Pancreas (tissue), 10 donors: ENCODE data around the gene AFDN. TPM values are rescaled to one million over a fixed set of nuclear protein-coding genes. Genes with fewer than 3 reads are reported as not detected.

Experiments
- ATAC-seq, 4 donors: fragments of 200-7000 bp; cut with Tn5 transposase; one replicate each; pipeline versions ENCODE4 v1.8.0 to v1.9.1; 2020; ENCODE audit warnings: mild to moderate bottlenecking in 4 of 4, moderate library complexity in 4 of 4
- DNase-seq, 6 donors: peaks; one replicate each; pipeline ENCODE4 v3.0.0-alpha.2; 2020
- FAIRE-seq: peaks from 2 replicates; lab custom pipeline; 2012; peaks lifted over from hg19 to GRCh38; lab: Jason Lieb, UNC
- H3K27ac ChIP-seq, 4 donors: fragments of 200-600 bp; sonication (generic); 1 replicate in 3 of 4; 2 replicates in 1 of 4; pipeline versions ENCODE4 v1.5.0 to v1.8.0; 2020
- H3K27me3 ChIP-seq, 4 donors: fragments of 200-600 bp; one replicate each; pipeline ENCODE4 v1.8.0; 2021
- H3K36me3 ChIP-seq, 3 donors: fragments of 200-600 bp; sonication (generic) in 1 of 3; one replicate each; pipeline versions ENCODE4 v1.5.0 to v1.8.0; 2020 to 2021
- H3K4me1 ChIP-seq, 3 donors: fragments of 200-600 bp; one replicate each; pipeline ENCODE4 v1.8.0; 2021
- H3K4me3 ChIP-seq, 4 donors: fragments of 200-600 bp; sonication (generic) in 2 of 4; one replicate each; pipeline versions ENCODE4 v1.5.0 to v1.8.0; 2020 to 2021
- H3K9me3 ChIP-seq, 4 donors: fragments of 200-600 bp; one replicate each; pipeline ENCODE4 v1.8.0; 2021
- CTCF ChIP-seq, 4 donors: fragments of 200-600 bp; sonication (generic) in 3 of 4; IDR thresholded peaks; one replicate each; pipeline versions ENCODE4 v1.5.0 to v1.8.0; 2021; ENCODE audit warnings: antibody characterized with exemption in 4 of 4
- WGBS, 2 donors: extraction: QIAGEN DNeasy Blood & Tissue Kit; methylation state at CpG; one replicate each; pipeline ENCODE4 v1.1.7; 2013; 5-methylcytosine and 5-hydroxymethylcytosine counted together
- intact Hi-C, 3 donors: fragments of 100-400 bp; cut with DNase I; formaldehyde crosslinking; loops; one replicate each; pipeline versions ENCODE4 v1.11.1 to v1.14.2; 2022
- polyA plus RNA-seq, 2 donors: library from polyadenylated mRNA; stranded (reverse); fragments of 200-250 nt; gene quantifications; one replicate each; pipeline ENCODE4 v1.2.3, GENCODE V29; 2013
- total RNA-seq, 6 donors: library from RNA; stranded (reverse); fragmentation: NEBNext Ultra II Directional in 4 of 6; extraction: Animal tissue kit (Norgen Biotek cat#: 25700) in 4 of 6; gene quantifications; one replicate each; pipeline versions ENCODE4 v1.2.1 to v1.2.4, GENCODE V29; 2021 to 2023
- donor health status: healthy with polysubstance abuse.
- donor health status: DM: no; HTN: no; CAD: no; lungs with moderate emphysema.
- donor health status: DM: no; HTN: no; CAD: no.
- donor health status: control.
- donor health status: control.
- donor health status: Bipolar disorder and iron deficiency.
- donor health status: DM: yes; HTN: yes; CAD: no.
- donor health status: DM: no; HTN: no; CAD: no.
- donor health status: DM: no; HTN: no; CAD: no.
- donor health status: DM: yes; HTN: yes; CAD: no.

AFDN gene
- total and polyA plus RNA-seq, 8 donors: 55.2 to 122 (median 73.3) TPM

GRCh38 chr6:167805349-167806060, 21.2 kb upstream of the AFDN start:
- ATAC-seq (peak; percentile 21 to 53 (median 44)), FAIRE-seq (no peak), DNase-seq (no peak)
- no peaks in the 10 kb centered on the region for H3K36me3 ChIP-seq
- H3K27me3 ChIP-seq: no peaks in the 10 kb centered on the region
- intact Hi-C loops: no loop called here
- 36 to 38% methylated on average over 8 of the region's 8 CpGs for WGBS, 2 donors
- H3K4me1 ChIP-seq: peaks cover 0 to 7% (median 0%) of the 10 kb centered on the region in 3 donors
- peak overlapping the region in 2 of 4 donors; percentile 30 to 59 for H3K27ac ChIP-seq
- no peak overlapping the region for H3K4me3 ChIP-seq
- no peaks in the 10 kb centered on the region for H3K9me3 ChIP-seq
- no peak for TF ChIP-seq CTCF (IDR thresholded peaks at IDR 0.05)

GRCh38 chr6:167806061-167806700, 20.5 kb upstream of the AFDN start:
- DNase-seq: no peak
- H3K4me1 ChIP-seq: peaks cover 0 to 7% (median 0%) of the 10 kb centered on the region in 3 donors
- H3K27me3 ChIP-seq: no peaks in the 10 kb centered on the region
- H3K4me3 ChIP-seq: no peak overlapping the region
- intact Hi-C loops: no loop called here
- 25 to 33% methylated on average over 4 of the region's 4 CpGs for WGBS, 2 donors
- FAIRE-seq: no peak
- no peaks in the 10 kb centered on the region for H3K36me3 ChIP-seq
- no peaks in the 10 kb centered on the region for H3K9me3 ChIP-seq
- ATAC-seq: peak in 3 of 4 donors; percentile 12 to 18 (median 16)
- H3K27ac ChIP-seq: peak overlapping the region in 2 of 4 donors; percentile 30 to 59
- no peak for TF ChIP-seq CTCF (IDR thresholded peaks at IDR 0.05)

- WGBS, 2 donors: 86 to 95% methylated on average over 6 of the region's 6 CpGs
- H3K9me3 ChIP-seq: no peaks in the 10 kb centered on the region
- DNase-seq (no peak), ATAC-seq (no peak), FAIRE-seq (no peak)
- intact Hi-C loops: no loop called here
- TF ChIP-seq CTCF (IDR thresholded peaks at IDR 0.05): no peak
- no peak overlapping the region for H3K27ac ChIP-seq
- H3K27me3 ChIP-seq: no peaks in the 10 kb centered on the region
- H3K4me1 ChIP-seq: peaks cover 0 to 7% (median 0%) of the 10 kb centered on the region in 3 donors
- no peaks in the 10 kb centered on the region for H3K36me3 ChIP-seq
- H3K4me3 ChIP-seq: no peak overlapping the region
Measured at GRCh38 chr6:167807200-167807599, 19.5 kb upstream of the AFDN start.

GRCh38 chr6:167807756-167808155, 19.0 kb upstream of the AFDN start:
- WGBS, 2 donors: 75 to 77% methylated on average over 3 of the region's 3 CpGs
- no peak overlapping the region for H3K4me3 ChIP-seq
- H3K27ac ChIP-seq: no peak overlapping the region
- DNase-seq: no peak
- no peak for TF ChIP-seq CTCF (IDR thresholded peaks at IDR 0.05)
- FAIRE-seq: no peak
- H3K36me3 ChIP-seq: no peaks in the 10 kb centered on the region
- intact Hi-C loops: no loop called here
- peaks cover 0 to 7% (median 0%) of the 10 kb centered on the region in 3 donors for H3K4me1 ChIP-seq
- ATAC-seq: no peak
- H3K9me3 ChIP-seq: no peaks in the 10 kb centered on the region
- H3K27me3 ChIP-seq: no peaks in the 10 kb centered on the region

- no peak for TF ChIP-seq CTCF (IDR thresholded peaks at IDR 0.05)
- no peaks in the 10 kb centered on the region for H3K4me1 ChIP-seq
- H3K9me3 ChIP-seq: no peaks in the 10 kb centered on the region
- DNase-seq (no peak), FAIRE-seq (no peak), ATAC-seq (no peak)
- intact Hi-C loops: no loop called here
- 75 to 79% methylated on average over 5 of the region's 5 CpGs for WGBS, 2 donors
- no peak overlapping the region for H3K27ac ChIP-seq
- no peak overlapping the region for H3K4me3 ChIP-seq
- H3K36me3 ChIP-seq: no peaks in the 10 kb centered on the region
- H3K27me3 ChIP-seq: no peaks in the 10 kb centered on the region
Measured at GRCh38 chr6:167811040-167811439, 15.7 kb upstream of the AFDN start.
